GM18861 (cell line): Measurements from ENCODE around the gene SFXN2.
"Not testable (repeated sequence)": the region's sequence is repeated elsewhere in the genome, so short reads cannot be mapped to it uniquely, and the experiment has no call there.

Source experiments
- ATAC-seq: cut with Tn5 transposase; IDR thresholded peaks from one replicate; pipeline ENCODE4 v1.9.1; 2021; ENCODE audit not compliant: unreplicated experiment

SFXN2 gene

GRCh38 chr10:102720337-102720736, 5.9 kb downstream of the SFXN2 start:
- no peak for ATAC-seq

- ATAC-seq = no peak
Measured at GRCh38 chr10:102720775-102721301, 6.4 kb downstream of the SFXN2 start.

- no peak for ATAC-seq
Measured at GRCh38 chr10:102721954-102722353, 7.5 kb downstream of the SFXN2 start.

DNA sequence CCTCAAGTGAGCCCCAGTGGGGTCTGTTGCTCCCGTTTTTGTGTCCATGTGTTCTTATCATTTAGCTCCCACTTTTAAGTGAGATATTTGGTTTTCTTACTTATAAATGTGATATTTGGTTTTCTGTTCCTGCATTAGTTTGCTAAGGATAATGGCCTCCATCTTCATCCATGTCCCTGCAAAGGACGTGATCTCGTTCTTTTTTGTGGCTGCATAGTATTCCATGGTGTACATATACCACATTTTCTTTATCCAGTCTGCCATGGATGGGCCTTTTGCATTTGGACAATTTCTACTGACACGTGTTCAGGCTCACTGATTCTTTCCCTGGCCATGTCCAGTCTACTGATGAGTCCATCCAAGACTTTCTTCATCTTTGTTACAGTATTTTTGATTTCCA, 9.6 kb downstream of the SFXN2 start:
- ATAC-seq = no peak

DNA sequence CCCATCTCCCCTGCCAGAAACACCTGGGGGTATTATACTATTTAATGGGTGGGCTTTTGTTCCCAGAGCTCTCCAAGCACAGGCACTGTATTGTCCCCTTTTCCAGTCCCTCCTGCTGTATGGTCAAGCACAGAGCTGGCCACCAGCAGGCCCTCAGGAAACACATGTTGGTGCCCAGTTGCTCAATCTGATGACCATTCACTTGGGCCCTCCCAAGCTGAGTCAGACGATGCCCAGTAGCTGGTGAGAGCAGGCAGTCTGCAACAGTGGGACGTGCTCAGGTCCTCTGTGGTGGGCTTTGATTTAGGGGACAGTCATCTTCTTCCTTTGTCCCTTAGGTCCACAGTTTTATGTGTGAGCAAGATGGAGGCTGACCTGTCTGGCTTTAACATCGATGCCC, 11.8 kb downstream of the SFXN2 start:
- ATAC-seq = no peak

GRCh38 chr10:102727037-102727818, 12.8 kb downstream of the SFXN2 start:
- ATAC-seq = no peak

- no peak for ATAC-seq
Measured at GRCh38 chr10:102729029-102730026, 14.9 kb downstream of the SFXN2 start.

DNA sequence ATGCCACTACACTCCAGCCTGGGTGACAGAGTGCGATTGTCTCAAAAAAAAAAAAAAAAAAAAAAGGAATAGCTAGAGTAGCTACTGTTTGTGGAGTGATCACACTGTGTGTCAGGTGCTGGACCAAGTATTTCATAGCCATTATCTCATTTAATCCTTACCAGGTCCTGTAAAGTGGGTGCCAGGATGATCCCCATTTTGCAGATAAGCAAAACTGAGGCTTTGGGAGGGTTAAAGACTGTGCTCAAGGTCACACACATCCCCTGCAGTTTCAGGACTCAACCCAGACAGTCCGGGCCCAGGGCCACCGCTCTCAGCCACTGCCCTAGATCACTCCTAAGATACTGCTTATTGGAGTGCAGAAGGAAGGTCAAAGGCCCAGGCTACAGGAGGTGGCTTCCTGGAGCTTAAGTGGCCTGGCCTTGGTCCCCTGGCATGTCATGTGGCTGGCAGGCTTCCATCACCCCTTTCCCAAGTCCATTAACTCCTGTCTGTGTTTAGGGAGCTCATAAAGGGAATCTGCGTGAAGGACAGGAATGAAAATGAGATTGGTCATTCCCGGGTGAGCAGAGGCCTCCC, 16.9 kb downstream of the SFXN2 start:
- no peak for ATAC-seq

DNA sequence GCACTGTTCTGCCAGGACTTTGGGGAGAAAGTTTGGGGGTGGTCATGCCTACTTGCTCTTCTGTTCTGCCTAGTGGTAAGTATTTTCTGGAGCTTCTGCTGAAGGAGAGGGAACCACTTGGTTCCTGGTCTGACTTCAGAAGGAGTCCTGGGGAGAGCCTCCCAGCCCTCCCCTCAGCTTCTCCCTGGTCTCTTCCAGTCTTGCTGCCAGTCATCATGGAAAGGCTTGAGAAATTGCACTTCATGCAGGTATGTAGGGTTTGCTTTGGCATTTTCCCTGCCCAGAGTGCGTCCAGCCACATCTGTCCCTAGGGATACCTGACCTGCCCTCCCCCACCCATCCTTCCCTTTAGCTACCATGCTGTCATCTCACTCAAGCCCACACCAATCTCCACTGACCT, 18.2 kb downstream of the SFXN2 start:
- no peak for ATAC-seq

GRCh38 chr10:102735065-102735562, 20.7 kb downstream of the SFXN2 start:
- ATAC-seq = no peak

DNA sequence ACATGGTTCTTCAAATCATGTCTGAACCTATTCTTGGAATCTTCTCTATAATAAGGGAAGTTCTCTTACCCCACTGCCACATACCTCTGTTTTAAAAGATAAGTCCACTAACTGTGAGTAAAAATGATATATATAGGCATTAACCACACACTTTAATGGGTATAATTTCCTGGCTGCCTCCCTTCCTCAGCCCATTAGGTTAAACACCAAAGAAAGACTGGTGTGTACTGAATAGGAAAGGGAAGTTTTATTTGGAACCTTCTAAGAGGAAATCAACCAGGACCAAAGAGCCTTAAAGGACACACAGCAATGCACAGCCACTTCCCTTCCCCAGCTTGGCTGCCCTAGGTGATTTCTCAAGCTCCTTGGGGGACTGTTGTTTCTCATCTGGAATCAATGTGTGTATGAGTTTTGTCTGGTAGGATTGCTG, 24.3 kb downstream of the SFXN2 start:
- ATAC-seq = no peak

DNA sequence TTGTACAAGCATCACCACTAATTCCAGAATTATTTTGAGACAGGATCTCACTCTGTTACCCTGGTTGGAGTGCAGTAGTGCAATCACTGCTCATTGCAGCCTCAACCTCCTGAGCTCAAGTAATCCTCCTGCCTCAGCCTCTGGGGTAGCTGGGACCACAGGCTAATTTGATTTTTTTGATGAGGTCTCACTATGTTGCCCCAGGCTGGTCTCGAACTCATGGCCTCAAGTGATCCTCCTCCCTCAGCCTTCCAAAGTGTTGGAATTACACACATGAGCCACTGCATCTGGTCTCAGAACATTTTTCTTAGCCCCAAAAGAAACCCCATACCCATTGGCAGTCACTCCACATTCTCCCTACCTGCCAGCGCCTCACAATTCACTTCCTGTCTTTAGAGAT, 25.8 kb downstream of the SFXN2 start:
- no peak for ATAC-seq

DNA sequence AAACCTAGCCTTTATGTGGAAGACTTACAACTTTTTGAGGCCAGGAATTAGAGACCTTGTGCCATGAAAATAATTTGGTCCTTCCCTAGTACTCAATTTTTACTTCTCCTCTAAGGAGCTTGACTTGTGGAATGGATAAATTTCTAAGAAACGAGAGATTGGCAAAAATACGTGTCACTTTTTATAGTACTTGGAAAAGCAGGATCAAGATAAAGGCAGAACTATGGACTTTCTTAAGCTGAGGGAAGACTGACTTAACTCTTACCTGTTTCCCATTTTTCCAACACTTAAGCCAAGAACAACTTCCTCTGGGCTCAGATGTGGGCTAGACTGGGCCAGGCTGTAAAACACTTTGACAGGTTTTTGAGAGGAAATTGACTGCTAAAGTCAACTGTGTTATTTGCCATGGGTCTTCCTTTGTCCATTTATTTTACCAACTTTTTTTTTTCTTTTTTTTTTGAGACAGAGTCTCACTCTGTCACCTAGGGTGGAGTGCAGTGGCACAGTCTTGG, 27.3 kb downstream of the SFXN2 start:
- ATAC-seq = no peak

GRCh38 chr10:102742313-102742712, 27.9 kb downstream of the SFXN2 start:
- not testable (repeated sequence) for ATAC-seq

DNA sequence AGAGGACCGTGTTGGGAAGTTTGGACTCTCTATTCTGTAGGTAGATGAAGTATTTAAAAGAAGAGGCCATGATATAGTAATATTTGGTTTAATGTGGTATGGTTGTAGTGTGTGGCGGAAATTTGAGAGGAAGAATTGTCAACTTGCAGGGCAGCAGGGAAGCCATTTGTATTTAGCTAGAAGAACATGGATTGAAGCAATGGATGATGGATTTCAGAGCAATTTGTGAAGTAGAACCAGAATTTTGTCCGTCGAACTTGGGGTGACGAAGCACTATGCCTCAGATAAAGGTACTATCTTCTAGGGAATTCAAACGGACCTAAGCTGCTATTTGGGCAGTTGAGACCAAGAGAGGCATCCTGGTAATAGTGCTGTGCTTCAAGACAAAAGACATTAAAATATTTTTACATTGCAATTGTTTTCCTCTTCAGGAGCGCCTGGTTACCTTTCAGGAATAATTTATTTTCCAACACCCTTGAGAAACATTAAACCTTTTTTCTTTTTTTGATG, 28.7 kb downstream of the SFXN2 start:
- peak; percentile 2 for ATAC-seq

DNA sequence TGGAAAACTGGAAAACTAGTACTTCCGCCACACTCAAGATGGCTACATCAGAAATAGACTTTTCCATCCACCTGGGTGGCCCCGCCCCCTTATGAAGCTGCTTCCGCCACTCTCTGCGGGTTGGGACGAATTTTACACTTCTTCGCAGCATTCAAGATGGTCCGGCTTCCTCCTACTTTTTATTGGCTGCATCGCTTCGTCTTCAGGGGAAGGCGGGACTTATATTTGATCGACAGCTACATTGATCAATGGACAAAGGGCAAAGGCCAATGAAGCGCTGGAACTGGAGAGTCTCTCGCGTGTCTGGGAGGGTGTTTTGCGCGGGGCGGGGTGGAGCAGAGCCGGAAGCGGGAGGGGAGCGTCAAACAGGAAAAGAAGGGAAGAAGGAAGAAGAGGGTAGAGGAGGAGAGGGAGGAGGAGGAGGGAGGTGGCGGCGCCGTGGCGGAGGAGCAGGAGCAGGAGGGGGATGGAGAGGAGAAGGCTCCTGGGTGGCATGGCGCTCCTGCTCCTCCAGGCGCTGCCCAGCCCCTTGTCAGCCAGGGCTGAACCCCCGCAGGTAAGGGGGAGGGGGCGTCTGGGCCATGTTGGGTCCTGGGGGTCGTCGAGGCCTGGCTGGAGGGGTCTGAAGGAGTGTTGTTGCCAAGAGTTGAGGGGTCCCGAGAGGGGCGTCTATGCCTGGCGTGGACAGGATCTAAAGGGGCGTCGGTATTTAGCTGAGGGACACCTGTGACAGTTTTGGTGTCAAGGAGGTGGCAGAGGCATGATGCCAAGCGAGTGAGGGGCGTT, 29.3 kb downstream of the SFXN2 start, which contains the start of gene WBP1L:
WBP1L (plus strand) TSS at position 361 of the 786 bp plus-strand sequence; CDS start at position 467, 106 bp downstream.
- peak; percentile 95 for ATAC-seq

- ATAC-seq = no peak
Measured at GRCh38 chr10:102744374-102745051, 30.1 kb downstream of the SFXN2 start.

- ATAC-seq = no peak
Measured at GRCh38 chr10:102745157-102745556, 30.7 kb downstream of the SFXN2 start.

DNA sequence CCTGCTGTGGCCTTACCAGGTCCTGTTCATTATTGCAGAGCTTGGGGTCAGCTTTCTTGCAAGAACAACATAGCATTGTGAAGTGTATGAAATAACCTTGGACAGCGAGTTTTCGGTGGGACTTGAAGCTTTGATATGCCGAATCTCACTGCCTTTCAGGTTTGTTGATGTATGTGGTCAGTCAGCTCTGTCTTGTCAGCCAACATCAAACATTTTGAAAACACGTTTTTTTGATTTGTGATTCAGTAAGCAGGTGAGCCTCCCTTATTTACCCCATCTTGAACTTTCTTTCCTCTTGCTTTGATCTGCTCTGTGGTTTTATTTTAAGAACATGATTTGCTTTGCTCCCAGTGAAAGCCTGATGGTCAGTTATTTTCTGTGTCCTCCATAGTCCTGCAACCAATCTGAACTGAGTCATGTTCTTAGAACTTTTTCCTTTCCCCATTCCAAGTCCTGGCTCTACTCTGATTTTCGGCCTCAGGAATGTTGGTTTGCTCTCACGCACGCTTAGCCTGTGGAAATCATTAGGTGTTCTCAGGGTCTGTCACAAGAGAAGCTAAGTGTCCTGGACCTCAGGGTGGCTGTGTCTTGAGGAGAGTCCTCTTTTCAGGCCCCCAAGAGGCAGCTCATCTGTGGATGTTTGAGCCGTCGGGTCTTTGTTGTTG, 38.0 kb downstream of the SFXN2 start:
- no peak for ATAC-seq
